K562 (cell line): ENCODE measurements around the gene GRB10. TPM values are rescaled to one million over a fixed set of nuclear protein-coding genes. Genes with fewer than 3 reads are reported as not detected.

Experiments used
- ATAC-seq: fragments of 200-7000 bp; cut with Tn5 transposase; 3 replicates; pipeline ENCODE4 v1.9.1; 2020; ENCODE audit warnings: moderate library complexity
- BruUV-seq: library from RNA; stranded (reverse); fragments of 400-500 nt; replicated peaks from 2 replicates; lab custom pipeline; 2021; lab: Mats Ljungman, UMichigan
- CTCF ChIA-PET: fragments of 300-600 bp; formaldehyde crosslinking; extraction: SDS; loops from one replicate; lab custom pipeline; 2021; ENCODE audit warnings: low intra/inter-chr PET ratio; lab: Yijun Ruan, JAX
- POLR2A ChIA-PET: fragments of 300-600, 350-650 bp; sonication (Branson Sonifier 250); formaldehyde crosslinking; extraction: SDS; loops from one replicate; lab custom pipeline; 2021; ENCODE audit warnings: antibody characterized with exemption, inconsistent platforms; lab: Yijun Ruan, JAX
- DNase-seq, 4 experiments: peaks; one replicate each; pipeline versions ENCODE4 v3.0.0 to v3.0.0-alpha.2; 2011 to 2018; ENCODE audit warnings: low spot score in 3 of 4, mixed read lengths in 3 of 4; ENCODE audit errors: extremely low read depth in 1 of 4
- FAIRE-seq: peaks from 2 replicates; lab custom pipeline; 2011; peaks lifted over from hg19 to GRCh38; lab: Jason Lieb, UNC
- H2AFZ ChIP-seq: 2 replicates; pipeline ENCODE4 v1.6.0; 2011; ENCODE audit warnings: low read depth, low read length, control low read depth, inconsistent platforms
- H3K27ac ChIP-seq: fragments of 200-600 bp; 3 replicates; pipeline ENCODE4 v1.8.0; 2011; ENCODE audit warnings: low read depth, mild to moderate bottlenecking, control low read depth, inconsistent platforms, low read length, moderate library complexity, mixed read lengths; ENCODE audit errors: extremely low read depth
- H3K27me3 ChIP-seq, 2 experiments: fragments of 300-600 bp in 1 of 2; 2 replicates in 1 of 2; 3 replicates in 1 of 2; pipeline versions ENCODE4 v1.6.0 to v1.8.0; 2011; ENCODE audit warnings: inconsistent platforms in 2 of 2, low read length in 2 of 2, mild to moderate bottlenecking in 1 of 2, mixed read lengths in 1 of 2, moderate library complexity in 1 of 2; ENCODE audit not compliant: control insufficient read depth in 2 of 2, insufficient read depth in 2 of 2
- H3K36me3 ChIP-seq: fragments of 300-600 bp; 3 replicates; pipeline ENCODE4 v1.8.0; 2011; ENCODE audit warnings: mild to moderate bottlenecking, low read length, inconsistent platforms; ENCODE audit not compliant: control insufficient read depth, insufficient read depth
- H3K4me1 ChIP-seq, 2 experiments: fragments of 200-600 bp in 1 of 2; replicated peaks in 1 of 2; 2 replicates in 1 of 2; 3 replicates in 1 of 2; pipeline versions ENCODE4 v1.5.1 to v1.8.0; 2011; ENCODE audit warnings: inconsistent platforms in 2 of 2, low read length in 2 of 2, mild to moderate bottlenecking in 1 of 2, mixed read lengths in 1 of 2, moderate library complexity in 1 of 2; ENCODE audit not compliant: control insufficient read depth in 2 of 2, insufficient read depth in 2 of 2
- H3K4me2 ChIP-seq: 2 replicates; pipeline ENCODE4 v1.6.1; 2011; ENCODE audit warnings: low read length, control low read depth, inconsistent platforms, mixed read lengths; ENCODE audit not compliant: insufficient read depth
- H3K4me3 ChIP-seq: fragments of 200-600 bp; sonication (generic), shearing (Covaris generic); 2 replicates; pipeline ENCODE4 v1.5.1; 2016; ENCODE audit warnings: control low read depth, inconsistent platforms
- H3K79me2 ChIP-seq: fragments of 200-600 bp; 3 replicates; pipeline ENCODE4 v1.8.0; 2011; ENCODE audit warnings: low read length, inconsistent platforms; ENCODE audit not compliant: control insufficient read depth, insufficient read depth
- H3K9ac ChIP-seq, 2 experiments: 2 replicates each; pipeline versions ENCODE4 v1.6.0 to v1.6.1; 2011; ENCODE audit warnings: low read depth in 2 of 2, low read length in 2 of 2, control low read depth in 1 of 2, inconsistent platforms in 1 of 2, mild to moderate bottlenecking in 1 of 2, mixed read lengths in 1 of 2; ENCODE audit not compliant: insufficient read depth in 1 of 2
- H3K9me1 ChIP-seq: one replicate; pipeline ENCODE4 v1.6.0; 2011; ENCODE audit warnings: inconsistent platforms, mild to moderate bottlenecking, low read length, moderate library complexity; ENCODE audit not compliant: control insufficient read depth, insufficient read depth
- H3K9me3 ChIP-seq: replicated peaks from 2 replicates; pipeline ENCODE4 v1.5.1; 2011; ENCODE audit warnings: low read depth, low read length, inconsistent platforms; ENCODE audit not compliant: control insufficient read depth, insufficient read depth
- H4K20me1 ChIP-seq: replicated peaks from 2 replicates; pipeline ENCODE4 v1.6.1; 2011; ENCODE audit warnings: low read length, inconsistent platforms, mixed read lengths; ENCODE audit not compliant: control insufficient read depth, insufficient read depth
- BRF1 ChIP-seq: IDR thresholded peaks from 3 replicates; pipeline ENCODE4 v1.6.1; 2011; ENCODE audit warnings: borderline replicate concordance, mild to moderate bottlenecking; ENCODE audit not compliant: insufficient read length; ENCODE audit errors: extremely low read depth
- GABPB1 ChIP-seq: sonication (generic); formaldehyde crosslinking; IDR thresholded peaks from 2 replicates; pipeline ENCODE4 v1.8.0; 2022; ENCODE audit warnings: mild to moderate bottlenecking, missing genetic modification reagents
- NCOA6 ChIP-seq: fragments of 450-650 bp; IDR thresholded peaks from 2 replicates; pipeline ENCODE4 v1.6.1; 2017; ENCODE audit warnings: mild to moderate bottlenecking
- NFE2 ChIP-seq: IDR thresholded peaks from 2 replicates; pipeline ENCODE4 v1.6.1; 2014; ENCODE audit warnings: antibody characterized with exemption, low read depth
- NRF1 ChIP-seq, 2 experiments: fragments of 450-650 bp; IDR thresholded peaks in 1 of 2; conservative IDR thresholded peaks in 1 of 2; 2 replicates each; pipeline ENCODE4 v1.6.1; 2014; ENCODE audit warnings: mild to moderate bottlenecking in 2 of 2
- PML ChIP-seq: IDR thresholded peaks from 2 replicates; pipeline ENCODE4 v1.6.1; 2012; ENCODE audit warnings: low read length, inconsistent platforms
- POLR2AphosphoS5 ChIP-seq: IDR thresholded peaks from 2 replicates; pipeline ENCODE4 v1.6.1; 2011; ENCODE audit warnings: mild to moderate bottlenecking, low read depth, low read length, moderate library complexity; ENCODE audit not compliant: control insufficient read depth, insufficient read depth
- PTRF ChIP-seq: fragments of 450-650 bp; IDR thresholded peaks from 2 replicates; pipeline ENCODE4 v1.6.1; 2016; ENCODE audit warnings: mild to moderate bottlenecking, missing genetic modification characterization, missing compliant biosample characterization
- TBP ChIP-seq: optimal IDR thresholded peaks from 2 replicates; pipeline ENCODE3; 2011; ENCODE audit warnings: low read depth, low read length, improper control_type of control experiment
- TFAM ChIP-seq: fragments of 250-450 bp; sonication (Bioruptor Pico); conservative IDR thresholded peaks from 2 replicates; pipeline ENCODE4 v1.5.0; 2021; ENCODE audit warnings: mild to moderate bottlenecking, moderate library complexity
- ZNF274 ChIP-seq: IDR thresholded peaks from 2 replicates; pipeline ENCODE4 v1.6.1; 2011; ENCODE audit warnings: low read depth, mild to moderate bottlenecking, low read length, moderate library complexity, borderline replicate concordance
- ZNF347 ChIP-seq: fragments of 450-650 bp; formaldehyde crosslinking; IDR thresholded peaks from 2 replicates; pipeline ENCODE4 v1.4.0; 2020; ENCODE audit warnings: low read depth, mild to moderate bottlenecking, moderate library complexity
- ZNF41 ChIP-seq: fragments of 250-450 bp; sonication (Bioruptor Pico); conservative IDR thresholded peaks from 2 replicates; pipeline ENCODE4 v1.4.0; 2020; ENCODE audit warnings: mild to moderate bottlenecking
- ZNF668 ChIP-seq: fragments of 250-450 bp; sonication (Bioruptor Pico); IDR thresholded peaks from 2 replicates; pipeline ENCODE4 v1.8.0; 2022; ENCODE audit warnings: mild to moderate bottlenecking, inconsistent platforms
- WGBS: fragments of 100-300 bp; shearing (Covaris generic); methylation state at CpG from one replicate; pipeline ENCODE4 v1.1.6; 2016; ENCODE audit warnings: low coverage, mixed read lengths; ENCODE audit not compliant: insufficient coverage; ENCODE audit errors: missing lambda C conversion rate; 5-methylcytosine and 5-hydroxymethylcytosine counted together
- in situ Hi-C: fragments of 300-500 bp; cut with MboI; formaldehyde crosslinking; loops from 4 replicates; pipeline ENCODE4 v1.15.0; 2018; ENCODE audit warnings: inconsistent platforms, mixed read lengths
- intact Hi-C: fragments of 100-400 bp; cut with micrococcal nuclease; formaldehyde crosslinking; loops from 2 replicates; pipeline ENCODE4 v1.14.2; 2022
- polyA plus RNA-seq, 8 experiments: library from polyadenylated mRNA; depleted of rRNA in 4 of 8; stranded (reverse) in 5 of 8; unstranded in 3 of 8; fragments of >200 nt; fragmentation: Nextera tagmentation in 2 of 8; fragmentation: Illumina TruSeq in 1 of 8; extraction: Ambion mirVana in 2 of 8; extraction: Trizol in 1 of 8; gene quantifications; 2 replicates each; pipeline versions ENCODE4 v1.2.1 to v1.2.3, GENCODE V29; 2011 to 2014; ENCODE audit warnings: inconsistent platforms in 1 of 8, missing spikeins in 1 of 8
- total RNA-seq, 7 experiments: library from RNA; depleted of rRNA in 6 of 7; stranded (reverse); fragments of >200 nt in 6 of 7; fragmentation: Illumina TruSeq in 2 of 7; extraction: Trizol in 2 of 7; gene quantifications; 2 replicates each; pipeline versions ENCODE4 v1.2.1 to v1.2.3, GENCODE V29; 2011 to 2021; ENCODE audit warnings: low replicate concordance in 1 of 7
- TF ChIP-seq, protein P1 (sequence below): fragments of 250-450 bp; sonication (Bioruptor Pico); IDR thresholded peaks from 2 replicates; pipeline ENCODE4 v1.5.0; 2021
- TF ChIP-seq, protein P2 (sequence below): fragments of 250-450 bp; sonication (Bioruptor Pico); IDR thresholded peaks from 2 replicates; pipeline ENCODE4 v1.5.0; 2020; ENCODE audit warnings: mild to moderate bottlenecking

Gene GRB10
- total and polyA plus RNA-seq, 9 of the 15 experiments (the other 6 are each of a cell fraction or from before 2014, with no cell fraction given) = 8.9 to 88.5 (median 40.7) TPM

GRCh38 chr7:50818324-50818723 lies 35.6 kb upstream of the GRB10 start:
- FAIRE-seq = no peak
- H3K79me2 ChIP-seq = no peaks in the 10 kb centered on the region
- 3% methylated on average over 5 of the region's 6 CpGs for WGBS
- no peak for ATAC-seq
- ChIA-PET POLR2A (no interaction called here), CTCF (no interaction called here)
- H4K20me1 ChIP-seq = no peaks in the 10 kb centered on the region
- peaks cover 10 to 23% of the 10 kb centered on the region in 2 experiments for H3K27me3 ChIP-seq
- no peaks in the 10 kb centered on the region; a peak in 1 of 5 replicates for H3K4me1 ChIP-seq
- intact Hi-C loops = no loop called here
- H3K27ac ChIP-seq = no peak overlapping the region
- H3K9ac ChIP-seq = no peak overlapping the region
- no peak overlapping the region for H3K4me3 ChIP-seq
- H3K9me1 ChIP-seq = no peaks in the 10 kb centered on the region
- no peak for DNase-seq
- H3K9me3 ChIP-seq = no peaks in the 10 kb centered on the region
- H3K36me3 ChIP-seq = no peaks in the 10 kb centered on the region
- TF ChIP-seq PML (no peak), TBP (no peak), ZNF347 (CRISPR knock-in tag) (no peak), ZNF41 (CRISPR knock-in tag) (no peak), BRF1 (no peak), NCOA6 (no peak), TFAM (CRISPR knock-in tag) (no peak), NFE2 (no peak), PTRF (tag) (no peak), GABPB1 (CRISPR knock-in tag) (no peak), POLR2AphosphoS5 (no peak), NRF1 (conservative IDR thresholded peaks at IDR 0.05 in 1 of 2, IDR thresholded peaks at IDR 0.05 in 1 of 2) (no peak), ZNF668 (CRISPR knock-in tag) (no peak), ZNF274 (no peak)
- TF ChIP-seq, protein P1, sequence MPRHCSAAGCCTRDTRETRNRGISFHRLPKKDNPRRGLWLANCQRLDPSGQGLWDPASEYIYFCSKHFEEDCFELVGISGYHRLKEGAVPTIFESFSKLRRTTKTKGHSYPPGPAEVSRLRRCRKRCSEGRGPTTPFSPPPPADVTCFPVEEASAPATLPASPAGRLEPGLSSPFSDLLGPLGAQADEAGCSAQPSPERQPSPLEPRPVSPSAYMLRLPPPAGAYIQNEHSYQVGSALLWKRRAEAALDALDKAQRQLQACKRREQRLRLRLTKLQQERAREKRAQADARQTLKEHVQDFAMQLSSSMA (CRISPR knock-in tag) = no peak
- TF ChIP-seq, protein P2, sequence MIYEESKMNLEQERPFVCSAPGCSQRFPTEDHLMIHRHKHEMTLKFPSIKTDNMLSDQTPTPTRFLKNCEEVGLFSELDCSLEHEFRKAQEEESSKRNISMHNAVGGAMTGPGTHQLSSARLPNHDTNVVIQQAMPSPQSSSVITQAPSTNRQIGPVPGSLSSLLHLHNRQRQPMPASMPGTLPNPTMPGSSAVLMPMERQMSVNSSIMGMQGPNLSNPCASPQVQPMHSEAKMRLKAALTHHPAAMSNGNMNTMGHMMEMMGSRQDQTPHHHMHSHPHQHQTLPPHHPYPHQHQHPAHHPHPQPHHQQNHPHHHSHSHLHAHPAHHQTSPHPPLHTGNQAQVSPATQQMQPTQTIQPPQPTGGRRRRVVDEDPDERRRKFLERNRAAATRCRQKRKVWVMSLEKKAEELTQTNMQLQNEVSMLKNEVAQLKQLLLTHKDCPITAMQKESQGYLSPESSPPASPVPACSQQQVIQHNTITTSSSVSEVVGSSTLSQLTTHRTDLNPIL = no peak
- no peak overlapping the region for H2AFZ ChIP-seq
- no peak overlapping the region for H3K4me2 ChIP-seq
- in situ Hi-C loops = no loop called here
- BruUV-seq = no TSS peak
